Glomerular visceral epithelial cell (primary cell): ENCODE results near the gene ABCA6.
"Not testable (repeated sequence)": the region's sequence is repeated elsewhere in the genome, so short reads cannot be mapped to it uniquely, and the experiment has no call there.

Experiments
- DNase-seq: peaks from one replicate; pipeline ENCODE4 v3.0.0-alpha.2; 2016; ENCODE audit errors: extremely low spot score

The ABCA6 gene, protein sequence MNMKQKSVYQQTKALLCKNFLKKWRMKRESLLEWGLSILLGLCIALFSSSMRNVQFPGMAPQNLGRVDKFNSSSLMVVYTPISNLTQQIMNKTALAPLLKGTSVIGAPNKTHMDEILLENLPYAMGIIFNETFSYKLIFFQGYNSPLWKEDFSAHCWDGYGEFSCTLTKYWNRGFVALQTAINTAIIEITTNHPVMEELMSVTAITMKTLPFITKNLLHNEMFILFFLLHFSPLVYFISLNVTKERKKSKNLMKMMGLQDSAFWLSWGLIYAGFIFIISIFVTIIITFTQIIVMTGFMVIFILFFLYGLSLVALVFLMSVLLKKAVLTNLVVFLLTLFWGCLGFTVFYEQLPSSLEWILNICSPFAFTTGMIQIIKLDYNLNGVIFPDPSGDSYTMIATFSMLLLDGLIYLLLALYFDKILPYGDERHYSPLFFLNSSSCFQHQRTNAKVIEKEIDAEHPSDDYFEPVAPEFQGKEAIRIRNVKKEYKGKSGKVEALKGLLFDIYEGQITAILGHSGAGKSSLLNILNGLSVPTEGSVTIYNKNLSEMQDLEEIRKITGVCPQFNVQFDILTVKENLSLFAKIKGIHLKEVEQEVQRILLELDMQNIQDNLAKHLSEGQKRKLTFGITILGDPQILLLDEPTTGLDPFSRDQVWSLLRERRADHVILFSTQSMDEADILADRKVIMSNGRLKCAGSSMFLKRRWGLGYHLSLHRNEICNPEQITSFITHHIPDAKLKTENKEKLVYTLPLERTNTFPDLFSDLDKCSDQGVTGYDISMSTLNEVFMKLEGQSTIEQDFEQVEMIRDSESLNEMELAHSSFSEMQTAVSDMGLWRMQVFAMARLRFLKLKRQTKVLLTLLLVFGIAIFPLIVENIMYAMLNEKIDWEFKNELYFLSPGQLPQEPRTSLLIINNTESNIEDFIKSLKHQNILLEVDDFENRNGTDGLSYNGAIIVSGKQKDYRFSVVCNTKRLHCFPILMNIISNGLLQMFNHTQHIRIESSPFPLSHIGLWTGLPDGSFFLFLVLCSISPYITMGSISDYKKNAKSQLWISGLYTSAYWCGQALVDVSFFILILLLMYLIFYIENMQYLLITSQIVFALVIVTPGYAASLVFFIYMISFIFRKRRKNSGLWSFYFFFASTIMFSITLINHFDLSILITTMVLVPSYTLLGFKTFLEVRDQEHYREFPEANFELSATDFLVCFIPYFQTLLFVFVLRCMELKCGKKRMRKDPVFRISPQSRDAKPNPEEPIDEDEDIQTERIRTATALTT (N-terminal part only)

DNA sequence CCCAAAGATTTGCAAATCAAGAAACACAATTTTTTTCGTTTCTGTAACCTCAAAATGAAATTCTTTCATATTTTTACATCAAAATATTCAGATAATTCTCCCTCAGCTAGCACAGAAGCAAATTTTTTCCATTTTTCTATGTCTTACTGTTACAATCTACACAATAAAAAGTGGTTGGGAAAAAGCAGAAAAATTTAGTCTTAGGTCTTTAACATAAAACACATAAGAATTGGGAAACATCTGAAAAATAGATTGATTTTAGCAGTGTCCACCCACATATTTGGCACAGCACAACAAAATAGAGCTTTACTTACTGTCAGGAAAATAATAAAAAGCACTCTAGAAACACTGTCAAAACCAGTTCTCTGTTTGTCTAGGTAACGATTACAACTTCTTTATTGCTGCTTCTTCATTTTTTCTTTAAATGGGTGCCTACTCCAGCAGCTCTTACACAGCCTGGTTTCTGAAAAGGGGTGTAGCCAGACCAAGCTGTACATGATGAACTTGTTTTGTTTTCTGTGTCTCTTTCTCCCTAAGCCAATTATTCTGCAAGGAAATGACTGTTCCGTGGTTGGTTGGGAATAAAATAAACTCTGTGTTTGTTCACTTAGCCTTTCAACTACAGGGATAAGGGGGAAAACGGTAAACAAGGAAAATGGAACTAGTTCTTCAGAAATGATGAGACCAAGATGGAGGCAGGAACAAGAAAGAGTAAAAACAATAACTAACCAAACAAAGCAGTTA is at the start of gene ABCA6:
Gene ABCA6, minus strand, starts transcription at position 465 of the 744 bp plus-strand sequence. CDS start 1,192 bp downstream, outside the sequence.
- no peak for DNase-seq

DNA sequence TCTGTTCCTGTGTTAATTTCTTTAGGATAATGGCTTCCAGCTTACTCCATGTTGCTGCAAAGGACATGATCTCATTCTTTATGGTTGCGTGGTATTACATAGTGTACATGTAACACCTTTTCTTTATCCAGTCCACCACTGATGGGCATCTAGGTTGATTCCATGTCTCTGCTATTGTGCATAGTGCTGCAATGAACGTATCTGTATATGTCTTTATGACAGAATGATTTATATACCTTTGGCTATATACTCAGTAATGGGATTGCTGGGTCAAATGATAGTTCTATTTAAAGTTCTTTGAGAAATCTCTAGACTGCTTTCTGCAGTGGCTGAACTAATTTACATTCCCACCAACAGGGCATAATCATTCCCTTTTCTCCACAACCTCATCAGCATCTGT is 47.1 kb upstream of the ABCA6 start:
- DNase-seq: no peak

DNA sequence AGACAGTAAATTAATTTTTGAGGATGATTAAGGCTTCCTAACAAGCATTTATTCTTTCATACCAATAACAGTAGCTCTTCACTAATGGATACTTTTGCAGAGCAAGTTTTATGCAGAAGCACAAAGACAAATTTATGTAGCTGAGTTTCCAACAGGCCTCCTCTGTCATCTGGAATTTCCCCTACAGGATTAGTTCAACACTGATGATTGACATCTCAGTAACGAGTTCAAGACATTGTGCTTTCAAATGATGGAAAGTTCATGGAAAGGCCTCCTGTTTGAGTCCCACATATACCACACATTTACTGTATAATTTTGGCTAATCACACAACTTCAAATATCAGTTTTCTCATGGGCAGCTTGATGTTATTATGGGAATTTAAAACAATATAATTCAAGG is 46.4 kb upstream of the ABCA6 start:
- DNase-seq: no peak

DNA sequence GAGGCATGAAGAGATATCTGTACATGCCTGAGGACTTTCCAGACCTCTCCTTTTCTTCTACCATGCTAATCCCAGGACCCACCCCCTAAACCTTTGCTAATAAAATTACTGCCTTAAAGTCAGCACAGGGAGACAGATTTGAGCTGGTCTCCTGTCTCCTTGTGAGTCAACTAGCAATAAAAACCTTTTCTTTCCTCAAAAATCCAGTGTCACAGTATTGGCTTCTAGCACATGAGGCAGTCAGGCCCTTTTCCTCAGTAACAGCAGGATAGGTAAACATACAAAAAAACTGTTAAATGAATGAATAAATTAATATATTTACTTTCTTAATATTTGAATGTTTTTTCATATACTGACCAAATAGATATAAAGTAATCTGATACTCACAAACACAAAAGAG is 45.6 kb upstream of the ABCA6 start:
- DNase-seq: no peak

DNA sequence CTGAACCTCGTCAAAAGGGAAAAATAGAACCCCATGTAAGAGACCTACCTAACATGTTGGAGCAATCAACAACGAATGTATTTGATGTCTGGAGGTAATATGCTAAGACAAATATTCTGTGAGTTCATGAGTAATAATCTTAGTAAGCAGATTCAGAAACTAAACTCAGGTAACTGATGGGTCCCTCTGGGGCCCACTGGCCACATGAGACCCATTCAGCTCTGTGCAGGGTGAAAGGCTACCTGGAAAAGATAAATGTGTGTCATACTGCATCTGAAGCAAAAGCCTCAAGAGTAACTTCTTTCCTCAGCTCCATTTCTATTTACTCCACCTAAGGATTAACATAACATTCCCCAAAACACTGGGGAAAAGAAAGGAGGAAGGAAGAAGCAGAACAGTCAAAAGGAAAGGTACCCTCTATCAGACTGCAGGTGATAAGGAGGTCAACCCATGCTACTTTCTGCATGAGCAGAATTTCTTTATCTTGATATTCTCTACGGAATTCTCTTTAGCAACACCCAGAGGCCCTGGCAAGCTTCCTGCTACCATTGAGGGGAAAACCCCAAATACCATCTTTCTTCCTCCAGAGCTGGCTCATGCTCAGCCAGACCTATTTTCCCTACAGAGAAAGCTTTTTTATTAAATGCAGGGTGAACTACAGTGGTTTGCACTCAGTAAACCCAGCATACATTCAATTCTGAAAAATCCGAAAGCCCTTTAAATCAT is 37.7 kb upstream of the ABCA6 start:
- peak; percentile 47 for DNase-seq

DNA sequence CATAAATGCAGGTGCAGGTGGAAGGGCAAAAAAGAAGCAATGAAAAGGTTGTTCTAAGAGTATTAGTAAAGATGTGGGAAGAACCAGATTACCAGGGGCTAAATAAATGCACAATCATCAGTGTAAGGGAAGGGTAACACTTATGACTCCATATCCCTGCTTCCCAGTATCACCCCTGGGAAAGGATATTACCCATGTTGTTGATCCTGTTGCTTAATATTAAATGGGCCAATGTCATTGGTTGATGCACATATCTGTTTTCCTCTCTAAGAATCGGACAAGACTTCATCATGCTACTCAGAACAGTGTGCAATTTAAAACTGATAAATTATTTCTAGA is 34.7 kb upstream of the ABCA6 start:
- DNase-seq: no peak

DNA sequence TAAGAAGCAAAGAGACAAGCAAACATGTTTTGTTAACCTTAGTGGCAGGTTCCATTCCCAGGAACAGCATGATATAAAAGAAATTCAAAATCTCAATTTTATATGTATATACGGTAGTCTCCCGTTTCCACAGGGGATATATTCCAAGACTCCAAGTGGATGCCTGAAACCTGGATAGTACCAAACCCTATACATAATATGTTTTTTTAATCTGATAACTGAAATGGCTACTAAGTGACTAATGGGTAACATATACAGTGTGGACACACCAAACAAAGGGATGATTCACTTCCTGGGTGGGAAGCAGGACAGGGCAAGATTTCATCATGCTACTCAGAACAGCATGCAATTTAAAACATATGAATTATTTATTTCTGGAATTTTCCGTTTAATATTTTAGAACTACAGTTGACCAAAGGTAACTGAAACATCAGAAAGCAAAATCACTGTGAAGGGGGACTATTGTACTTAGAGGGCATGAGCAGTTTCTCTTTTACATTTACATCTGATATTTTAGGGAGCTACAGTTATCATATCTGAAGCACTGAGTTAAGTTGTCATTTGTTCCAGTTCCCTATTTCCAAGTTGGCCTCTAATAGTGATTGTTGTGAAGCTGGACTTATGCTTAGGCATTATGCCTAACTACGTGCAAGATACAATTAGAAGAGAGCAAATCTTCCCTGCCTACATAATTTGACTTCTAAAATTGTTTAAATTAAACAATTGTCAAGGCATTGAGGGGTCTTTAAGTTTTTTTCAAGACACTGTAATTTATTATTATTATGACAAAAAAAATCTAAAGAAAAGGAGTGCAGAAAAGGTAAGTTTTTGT is 34.1 kb upstream of the ABCA6 start:
- peak; percentile 68 for DNase-seq

DNA sequence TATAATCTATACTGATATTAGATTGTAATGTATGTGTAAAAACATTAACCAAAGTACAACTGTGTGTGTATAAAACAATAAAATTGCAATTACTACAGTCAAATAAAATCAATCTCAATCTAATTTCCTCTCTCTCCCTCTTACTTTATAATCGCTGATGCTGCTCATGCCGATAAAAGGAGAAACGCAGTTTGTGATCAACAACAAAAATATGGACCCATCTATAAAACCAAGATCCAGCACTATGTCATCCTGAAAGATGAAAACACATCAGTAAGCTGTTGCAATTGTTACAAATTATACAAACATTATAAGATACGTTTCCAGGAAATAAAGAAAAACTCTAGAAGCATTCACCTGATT is 33.5 kb upstream of the ABCA6 start:
- no peak for DNase-seq

DNA sequence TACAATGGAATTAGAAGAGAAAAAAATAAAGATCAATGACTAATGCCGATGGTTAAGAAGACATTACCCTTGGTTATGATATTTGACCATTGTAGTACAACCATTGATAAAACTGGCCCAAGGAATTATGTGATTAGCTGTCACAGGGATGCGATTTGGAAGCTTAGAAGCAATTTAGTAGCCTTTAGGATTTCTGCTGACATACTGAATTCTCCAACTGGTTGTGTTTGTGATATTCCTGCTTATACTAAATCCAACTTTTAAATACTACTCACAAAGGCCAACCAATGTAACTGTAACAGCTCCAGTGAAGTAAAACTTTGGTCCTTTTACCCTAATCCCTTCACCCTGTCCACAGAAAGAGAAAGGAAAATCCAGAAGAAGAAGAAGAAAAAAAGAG is 31.4 kb upstream of the ABCA6 start:
- DNase-seq: no peak

DNA sequence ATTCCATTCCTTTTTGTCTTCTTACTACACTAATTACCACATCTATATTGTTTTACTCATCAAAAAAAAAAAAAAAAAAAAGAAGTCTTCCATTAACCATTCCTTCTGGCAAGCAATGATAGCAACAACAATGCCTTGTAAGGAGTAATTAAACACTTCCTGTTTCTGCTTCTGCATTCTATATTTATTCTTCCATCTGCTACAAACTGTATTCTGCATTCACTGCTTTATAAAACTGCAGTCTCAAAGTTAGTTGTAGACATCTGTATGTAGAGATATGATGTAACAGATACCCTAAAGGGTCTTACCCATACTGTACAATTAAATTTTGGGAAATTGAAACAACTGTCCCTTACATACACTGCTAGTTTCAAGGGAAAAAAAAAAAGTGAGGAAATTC is 28.7 kb upstream of the ABCA6 start:
- DNase-seq: no peak

DNA sequence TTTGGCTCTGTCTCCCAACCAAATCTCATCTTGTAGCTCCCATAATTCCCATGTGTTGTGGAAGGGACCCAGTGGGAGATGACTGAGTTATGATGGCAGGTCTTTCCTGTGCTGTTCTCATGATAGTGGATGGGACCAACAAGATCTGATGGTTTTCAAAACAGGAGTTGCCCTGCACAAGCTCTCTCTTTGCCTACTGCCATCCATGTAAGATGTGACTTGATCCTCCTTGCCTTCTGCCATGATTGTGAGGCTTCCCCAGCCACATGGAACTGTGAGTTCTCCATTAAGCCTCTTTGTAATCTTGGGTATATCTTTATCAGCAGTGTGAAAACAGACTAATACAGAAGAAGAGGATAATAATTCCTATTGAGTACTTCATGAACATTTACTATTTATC is 26.9 kb upstream of the ABCA6 start:
- not testable (repeated sequence) for DNase-seq

DNA sequence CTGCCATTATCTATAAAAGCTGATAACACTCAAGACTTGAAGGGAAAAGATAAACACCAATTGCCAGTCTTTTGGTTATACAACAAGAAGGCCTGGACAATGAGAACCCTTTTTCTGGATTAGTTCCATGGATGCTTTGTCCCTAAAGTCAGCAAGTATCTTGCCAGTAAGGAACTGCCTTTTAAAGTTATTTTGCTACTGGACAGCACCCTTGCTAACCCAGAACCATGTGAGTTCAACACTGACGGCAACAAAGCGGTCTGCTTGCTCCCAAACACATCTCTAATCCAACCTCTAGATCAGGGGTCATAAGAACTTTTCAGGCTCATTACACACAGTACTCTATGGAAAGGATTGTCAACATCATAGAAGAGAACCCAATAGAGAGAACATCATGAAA is 25.3 kb upstream of the ABCA6 start:
- DNase-seq: no peak

DNA sequence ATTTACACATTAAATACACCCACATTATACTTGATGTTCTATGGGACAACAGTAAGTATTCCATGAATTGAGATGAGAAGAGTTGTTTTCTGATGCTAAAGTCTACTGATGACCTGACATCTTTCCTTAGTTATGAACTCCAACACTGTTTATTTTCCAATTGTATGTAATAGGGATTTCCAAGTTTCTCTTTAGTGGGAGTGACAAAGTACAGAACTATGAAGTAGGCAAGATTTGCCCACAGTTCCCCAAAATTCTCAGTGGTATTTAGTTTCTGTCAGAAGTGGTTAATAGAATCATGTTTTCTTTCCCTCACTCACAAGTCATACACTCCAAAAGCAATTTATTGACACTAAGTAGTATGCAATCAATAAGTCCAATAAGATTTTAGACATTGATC is 22.5 kb upstream of the ABCA6 start:
- DNase-seq: no peak

DNA sequence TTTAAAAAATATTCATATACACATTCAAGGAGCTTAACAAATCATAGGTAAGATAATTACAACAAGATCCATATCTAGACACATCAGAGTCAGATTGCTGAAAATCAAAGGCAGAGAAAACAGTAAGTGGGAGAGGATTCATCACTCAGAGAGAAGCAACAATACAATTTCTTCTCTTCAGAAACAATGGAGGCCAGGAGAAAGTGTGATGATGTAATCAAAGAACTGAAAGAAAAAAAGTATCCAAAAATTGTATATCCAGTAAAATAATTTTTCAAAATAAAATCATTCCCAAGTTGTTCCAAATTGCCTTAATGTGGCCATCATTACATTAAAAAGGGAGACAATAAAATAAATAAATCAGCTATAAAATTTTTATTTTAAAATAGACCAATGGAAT is 17.7 kb upstream of the ABCA6 start:
- no peak for DNase-seq

DNA sequence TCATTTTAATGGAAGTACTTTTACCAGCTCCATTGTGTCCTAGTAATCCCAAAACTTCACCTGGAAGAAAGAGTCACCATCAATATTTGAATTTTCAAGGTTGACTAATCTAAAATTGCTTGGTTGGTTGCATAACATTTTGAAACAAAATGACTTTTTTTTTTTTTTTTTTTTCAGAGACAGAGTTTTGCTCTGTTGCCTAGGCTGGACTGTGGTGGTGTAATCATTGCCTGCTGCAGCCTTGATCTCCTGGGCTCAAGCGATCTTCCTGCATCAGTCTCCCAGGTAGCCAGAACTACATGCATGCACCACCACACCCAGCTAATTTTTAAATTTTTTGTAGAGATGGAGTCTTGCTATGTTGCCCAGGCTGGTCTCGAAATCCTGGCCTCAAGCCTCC is 12.6 kb upstream of the ABCA6 start:
- DNase-seq: no peak

DNA sequence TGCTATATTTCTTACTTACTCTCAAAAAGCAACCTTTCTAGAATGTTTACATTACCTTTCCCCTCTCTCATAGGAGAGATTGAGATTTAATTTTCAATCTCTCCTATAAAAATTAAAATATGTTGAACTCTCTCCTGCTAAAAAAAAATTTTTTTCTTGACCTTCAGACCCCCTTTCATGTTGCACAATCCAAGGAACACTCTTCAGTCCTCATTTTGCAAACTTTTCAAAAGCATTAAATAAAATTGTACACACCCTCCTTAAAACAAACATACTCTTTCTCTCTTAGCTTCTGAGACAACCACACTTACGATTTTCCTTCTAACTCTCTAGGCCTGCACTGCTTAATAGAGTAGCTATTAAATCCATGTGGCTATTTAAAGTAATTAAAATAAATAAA is 8.6 kb upstream of the ABCA6 start:
- no peak for DNase-seq

DNA sequence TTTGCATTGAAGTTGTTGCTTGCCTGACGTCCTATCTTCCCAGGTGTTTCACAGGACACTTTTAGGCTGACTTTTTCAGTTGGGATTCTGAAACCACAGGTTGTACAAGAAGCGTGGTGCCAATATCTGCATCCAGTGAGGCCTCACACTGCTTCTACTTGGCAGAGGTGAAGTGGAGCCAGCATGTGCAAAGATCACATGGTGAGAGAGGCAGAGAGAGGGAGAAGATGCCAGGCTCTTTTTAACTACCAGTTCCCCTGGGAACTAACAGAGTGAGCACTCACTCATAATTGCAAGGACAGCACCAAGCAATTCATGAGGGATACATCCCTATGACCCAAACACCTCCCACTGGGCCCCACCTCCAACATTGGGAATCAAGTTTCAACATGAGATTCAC is 5.8 kb upstream of the ABCA6 start:
- no peak for DNase-seq

DNA sequence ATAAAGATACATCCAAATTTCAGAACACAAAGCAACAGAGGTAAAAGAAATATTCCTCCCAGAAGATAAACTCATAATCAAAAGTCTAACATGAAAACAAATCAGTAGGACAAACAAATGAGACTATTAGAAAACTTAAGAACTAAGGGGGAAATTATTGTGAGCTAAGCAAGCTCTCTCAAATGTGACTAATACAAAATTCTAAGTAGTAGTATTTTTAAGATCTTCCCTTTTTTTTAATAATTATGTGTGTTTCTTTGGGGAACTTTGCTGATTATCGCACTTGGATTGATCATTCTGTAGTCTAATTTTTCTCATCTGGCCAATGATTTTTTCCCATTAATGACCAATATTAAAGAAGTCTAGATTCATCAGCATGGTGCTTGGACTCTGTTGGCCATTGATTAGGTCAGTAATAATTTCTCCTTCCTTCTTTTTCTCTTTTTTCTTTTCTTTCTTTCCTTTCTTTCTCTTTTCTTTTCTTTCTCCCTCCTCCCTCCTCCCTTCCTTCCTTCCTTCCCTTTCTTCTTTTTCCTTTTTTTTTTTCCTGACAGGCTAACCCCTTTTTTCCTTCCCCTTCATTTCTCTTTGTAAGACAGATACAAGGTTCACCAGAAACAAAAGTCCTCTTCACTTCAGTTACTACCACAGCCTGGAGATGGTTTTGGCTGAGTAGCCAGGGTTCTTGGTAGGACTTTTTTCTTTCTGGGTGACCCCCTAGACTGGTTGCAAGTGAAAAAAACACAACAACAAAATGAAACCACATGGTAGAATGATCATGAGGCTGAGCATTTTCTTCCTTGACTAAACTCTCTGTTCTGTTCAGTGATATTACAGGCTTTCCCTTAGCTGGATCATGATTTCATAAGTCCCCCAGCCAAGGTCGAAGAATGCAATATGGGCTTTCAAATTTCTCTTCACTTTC is 2.9 kb upstream of the ABCA6 start:
- DNase-seq: no peak

DNA sequence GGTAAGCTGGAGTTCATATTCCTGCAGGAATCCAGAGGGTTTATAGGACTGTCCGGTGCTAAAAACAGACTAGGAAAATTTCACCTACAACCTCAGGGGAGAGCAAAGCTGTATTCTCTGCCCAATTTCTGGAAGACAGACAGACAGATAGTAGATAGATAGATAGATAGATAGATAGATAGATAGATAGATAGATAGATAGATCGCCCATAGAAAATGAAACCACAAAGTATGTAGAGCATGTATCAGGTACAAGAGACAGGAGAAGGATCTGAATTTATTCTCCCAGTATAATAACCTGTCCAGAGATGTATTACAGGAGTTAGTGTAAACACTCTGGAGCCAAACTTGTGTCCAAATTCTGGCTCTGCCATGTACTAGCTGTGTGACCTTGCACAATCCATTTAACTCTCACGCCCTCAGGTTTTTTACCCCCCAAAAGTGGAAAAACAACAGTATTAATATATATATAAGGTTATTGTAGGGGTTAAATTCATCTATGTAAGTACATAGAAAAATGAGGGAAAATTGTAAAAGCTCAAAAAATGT is 2.1 kb upstream of the ABCA6 start:
- DNase-seq: no peak
